Retinal pigment epithelial cell (primary cell): ENCODE measurements around the gene MYO18B.

Experiments
- DNase-seq: peaks from one replicate; pipeline ENCODE4 v3.0.0-alpha.2; 2010; ENCODE audit warnings: low read depth
- H3K4me3 ChIP-seq: 2 replicates; pipeline ENCODE4 v1.5.1; 2011; ENCODE audit warnings: mild to moderate bottlenecking, low read length, control low read depth, moderate library complexity
- TF ChIP-seq, protein P1 (sequence below): conservative IDR thresholded peaks from 2 replicates; pipeline ENCODE4 v1.5.1; 2011; ENCODE audit warnings: low read depth, low read length, control low read depth, inconsistent platforms

MYO18B gene

GRCh38 chr22:25818541-25818940, 76.6 kb downstream of the MYO18B start:
- DNase-seq, result no peak
- TF ChIP-seq, protein P1, sequence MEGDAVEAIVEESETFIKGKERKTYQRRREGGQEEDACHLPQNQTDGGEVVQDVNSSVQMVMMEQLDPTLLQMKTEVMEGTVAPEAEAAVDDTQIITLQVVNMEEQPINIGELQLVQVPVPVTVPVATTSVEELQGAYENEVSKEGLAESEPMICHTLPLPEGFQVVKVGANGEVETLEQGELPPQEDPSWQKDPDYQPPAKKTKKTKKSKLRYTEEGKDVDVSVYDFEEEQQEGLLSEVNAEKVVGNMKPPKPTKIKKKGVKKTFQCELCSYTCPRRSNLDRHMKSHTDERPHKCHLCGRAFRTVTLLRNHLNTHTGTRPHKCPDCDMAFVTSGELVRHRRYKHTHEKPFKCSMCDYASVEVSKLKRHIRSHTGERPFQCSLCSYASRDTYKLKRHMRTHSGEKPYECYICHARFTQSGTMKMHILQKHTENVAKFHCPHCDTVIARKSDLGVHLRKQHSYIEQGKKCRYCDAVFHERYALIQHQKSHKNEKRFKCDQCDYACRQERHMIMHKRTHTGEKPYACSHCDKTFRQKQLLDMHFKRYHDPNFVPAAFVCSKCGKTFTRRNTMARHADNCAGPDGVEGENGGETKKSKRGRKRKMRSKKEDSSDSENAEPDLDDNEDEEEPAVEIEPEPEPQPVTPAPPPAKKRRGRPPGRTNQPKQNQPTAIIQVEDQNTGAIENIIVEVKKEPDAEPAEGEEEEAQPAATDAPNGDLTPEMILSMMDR, result no peak
- H3K4me3 ChIP-seq, result no peak overlapping the region

- TF ChIP-seq, protein P1, result no peak
- H3K4me3 ChIP-seq, result no peak overlapping the region
- DNase-seq, result no peak
Measured at GRCh38 chr22:25822344-25822743, 80.4 kb downstream of the MYO18B start.

DNA sequence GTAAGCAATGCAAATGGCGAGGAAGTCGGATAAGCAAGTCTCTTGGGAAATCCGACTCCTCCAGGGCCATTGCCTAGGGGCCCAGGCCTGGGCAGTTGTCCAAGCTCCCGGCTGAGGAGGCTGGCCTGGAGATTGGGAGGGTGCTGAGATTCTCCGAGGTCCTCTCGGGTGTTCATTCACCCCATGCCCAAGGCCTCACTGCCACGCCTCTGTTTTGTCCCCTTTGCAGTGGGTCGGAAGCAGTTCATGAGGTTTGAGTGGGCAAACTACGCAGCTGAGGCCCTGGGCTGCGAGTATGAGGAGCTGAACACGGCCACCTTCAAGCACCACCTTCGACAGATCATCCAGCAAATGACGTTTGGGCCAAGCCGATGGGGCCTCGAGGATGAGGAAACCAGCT, 81.3 kb downstream of the MYO18B start:
- H3K4me3 ChIP-seq, result no peak overlapping the region
- DNase-seq, result no peak
- TF ChIP-seq, protein P1, result no peak

DNA sequence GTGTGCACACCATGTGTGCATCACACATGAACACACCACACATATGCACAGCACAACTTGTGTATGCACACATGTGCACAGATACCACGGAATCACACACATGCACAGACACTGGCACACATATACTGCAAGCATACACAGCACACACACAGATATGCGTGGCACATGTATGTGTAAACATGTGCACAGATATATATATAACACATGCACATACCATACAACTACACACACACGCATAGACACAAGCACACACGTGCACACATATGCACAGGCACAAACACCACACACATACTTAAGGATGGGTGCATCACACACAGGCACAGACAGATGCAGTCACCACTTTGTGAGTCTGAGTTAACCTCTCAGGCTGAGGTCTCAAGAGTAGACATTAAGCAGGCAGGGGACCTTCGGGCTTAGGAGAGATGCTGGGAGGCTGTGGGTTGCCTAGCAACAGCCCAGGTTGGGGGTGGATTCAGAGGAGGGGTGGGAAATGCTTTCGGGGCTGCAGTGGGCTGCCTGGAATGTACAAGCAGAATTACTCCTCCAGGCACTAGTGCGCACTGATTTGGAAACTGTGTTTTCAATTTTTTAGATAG, 82.9 kb downstream of the MYO18B start:
- TF ChIP-seq, protein P1, result no peak
- no peak overlapping the region for H3K4me3 ChIP-seq
- DNase-seq, result no peak

DNA sequence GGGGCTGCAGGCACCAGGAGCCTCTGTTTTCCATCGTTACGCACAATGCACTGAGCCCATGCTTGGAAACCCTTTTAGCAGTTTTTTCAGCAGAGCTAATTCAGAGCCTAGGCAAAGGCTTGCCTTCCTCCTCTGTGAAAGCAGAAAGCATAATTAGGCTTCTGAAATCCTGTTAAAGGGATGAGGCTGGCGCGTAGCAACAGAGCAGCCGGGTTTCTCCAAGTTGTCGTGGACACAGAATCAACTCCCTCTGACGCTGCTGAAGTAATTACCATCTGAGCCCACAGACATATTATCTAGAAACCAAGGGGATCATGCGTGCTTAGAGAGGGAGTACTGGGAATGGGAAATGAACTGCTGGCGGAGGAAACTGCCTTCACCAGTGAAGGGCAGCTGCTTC, 85.4 kb downstream of the MYO18B start:
- H3K4me3 ChIP-seq, result no peak overlapping the region
- TF ChIP-seq, protein P1, result no peak
- no peak for DNase-seq

DNA sequence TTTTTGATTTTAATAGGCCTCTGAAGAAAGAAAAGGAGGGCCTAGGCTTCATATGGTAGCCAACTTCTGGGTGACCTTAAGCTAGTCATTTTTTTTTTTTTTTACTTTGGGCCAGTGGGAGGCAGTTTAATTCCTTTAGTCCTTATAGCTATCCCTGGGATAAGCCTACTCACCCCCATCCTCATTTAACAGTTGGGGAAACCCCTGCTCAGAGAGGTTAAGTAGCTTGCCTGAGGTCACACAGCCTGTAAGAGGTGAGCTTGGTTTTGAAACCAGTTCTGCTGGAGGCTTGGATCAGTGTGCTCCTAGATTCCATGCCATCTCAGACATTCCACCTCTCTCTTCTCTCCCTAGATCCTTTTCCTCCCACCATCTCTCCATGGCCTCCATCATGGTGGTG, 86.4 kb downstream of the MYO18B start:
- DNase-seq, result no peak
- TF ChIP-seq, protein P1, result no peak
- H3K4me3 ChIP-seq, result no peak overlapping the region

DNA sequence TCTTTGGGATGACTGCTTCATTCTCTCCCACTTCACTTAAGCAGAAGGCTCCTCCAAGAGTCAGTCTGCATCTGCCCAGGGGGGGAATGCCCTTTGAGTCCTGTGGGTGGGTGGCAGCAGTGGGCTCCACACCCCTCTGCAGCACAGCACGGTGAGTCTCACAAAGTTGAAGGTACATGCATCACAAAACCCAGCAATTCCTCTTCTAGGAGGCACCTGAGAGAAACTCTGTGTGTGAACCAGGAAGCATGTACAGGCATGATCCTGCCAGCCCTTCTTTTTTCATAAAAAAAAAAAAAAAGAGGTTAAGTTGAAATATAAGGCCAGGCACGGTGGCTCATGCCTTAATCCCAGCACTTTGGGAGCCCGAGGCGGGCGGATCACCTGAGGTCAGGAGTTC, 87.2 kb downstream of the MYO18B start:
- H3K4me3 ChIP-seq, result no peak overlapping the region
- TF ChIP-seq, protein P1, result no peak
- no peak for DNase-seq
